Activated T-cell treated with anti-CD3 and anti-CD28 coated beads, Interleukin-2, amount 50 U/mL, for 72 hours (primary cell): Measurements from ENCODE around the gene EDRF1. TPM values are rescaled to one million over a fixed set of nuclear protein-coding genes. Genes with fewer than 3 reads are reported as not detected.
"Not testable (repeated sequence)": the region's sequence is repeated elsewhere in the genome, so short reads cannot be mapped to it uniquely, and the experiment has no call there.

Experiments
- ATAC-seq, 2 donors: fragments of 150-1000 bp; cut with Tn5 transposase; replicated peaks in 1 of 2; 2 replicates each; pipeline ENCODE4 v1.10.0; 2021; ENCODE audit warnings: moderate library complexity in 2 of 2, mild to moderate bottlenecking in 1 of 2
- DNase-seq, 2 donors: peaks; one replicate each; pipeline ENCODE4 v3.0.0; 2021 to 2022; ENCODE audit warnings: mixed read lengths in 1 of 2
- H3K27ac Mint-ChIP-seq: one replicate; pipeline ENCODE4 v1.8.0; 2022; ENCODE audit warnings: mild to moderate bottlenecking, moderate library complexity, mixed read lengths
- H3K27me3 Mint-ChIP-seq: one replicate; pipeline ENCODE4 v1.8.0; 2022; ENCODE audit warnings: low read depth, mixed read lengths
- H3K36me3 Mint-ChIP-seq, 2 donors: one replicate each; pipeline ENCODE4 v1.8.0; 2022; ENCODE audit warnings: mixed read lengths in 2 of 2, mild to moderate bottlenecking in 1 of 2; ENCODE audit not compliant: insufficient read depth in 2 of 2
- H3K4me1 Mint-ChIP-seq: one replicate; pipeline ENCODE4 v1.8.0; 2022; ENCODE audit warnings: low read depth, mixed read lengths
- H3K4me3 Mint-ChIP-seq, 2 donors: one replicate each; pipeline ENCODE4 v1.8.0; 2022; ENCODE audit warnings: mild to moderate bottlenecking in 2 of 2, mixed read lengths in 2 of 2, moderate library complexity in 2 of 2
- H3K9me3 Mint-ChIP-seq, 2 donors: one replicate each; pipeline ENCODE4 v1.8.0; 2022; ENCODE audit warnings: mixed read lengths in 2 of 2
- total RNA-seq, 2 donors: library from RNA; stranded (reverse); gene quantifications; one replicate each; pipeline ENCODE4 v1.2.3, GENCODE V29; 2022

The EDRF1 gene
- total RNA-seq, 2 donors from 2014 or later: 25.1 to 26.3 TPM

- Mint-ChIP-seq H3K36me3 (peaks cover 3 to 15% of the 10 kb centered on the region in 2 donors), H3K9me3 (peaks cover 7 to 11% of the 10 kb centered on the region in 2 donors)
- not testable (repeated sequence) for H3K27me3 Mint-ChIP-seq, ATAC-seq, H3K4me1 Mint-ChIP-seq, H3K4me3 Mint-ChIP-seq, DNase-seq, H3K27ac Mint-ChIP-seq
Measured at GRCh38 chr10:125714728-125715127, 4.8 kb upstream of the EDRF1 start.

GRCh38 chr10:125720002-125720382, 483 bp downstream of the EDRF1 start:
- DNase-seq: no peak
- Mint-ChIP-seq H3K36me3 (peaks cover 6 to 33% of the 10 kb centered on the region in 2 donors), H3K27ac (peak overlapping the region; percentile 83), H3K27me3 (no peaks in the 10 kb centered on the region), H3K4me3 (peak overlapping the region; percentile 86 to 97), H3K9me3 (peaks cover 0 to 2% of the 10 kb centered on the region in 2 donors), H3K4me1 (peaks cover 30% of the 10 kb centered on the region)
- no peak for ATAC-seq

- Mint-ChIP-seq H3K27me3 (no peaks in the 10 kb centered on the region), H3K4me3 (peak overlapping the region; percentile 68 to 97), H3K36me3 (peaks cover 6 to 40% of the 10 kb centered on the region in 2 donors), H3K4me1 (peaks cover 30% of the 10 kb centered on the region), H3K27ac (peak overlapping the region; percentile 22), H3K9me3 (peaks cover 0 to 2% of the 10 kb centered on the region in 2 donors)
- DNase-seq (no peak), ATAC-seq (no peak)
Measured at GRCh38 chr10:125721035-125721434, 1.5 kb downstream of the EDRF1 start.

GRCh38 chr10:125722811-125723210, 3.3 kb downstream of the EDRF1 start:
- Mint-ChIP-seq H3K27me3 (no peaks in the 10 kb centered on the region), H3K9me3 (no peaks in the 10 kb centered on the region), H3K27ac (peak overlapping the region; percentile 47), H3K4me1 (peaks cover 30% of the 10 kb centered on the region), H3K4me3 (peak overlapping the region in 1 of 2 donors; percentile 2), H3K36me3 (peaks cover 9 to 40% of the 10 kb centered on the region in 2 donors)
- DNase-seq (no peak), ATAC-seq (no peak)

- ATAC-seq (no peak), DNase-seq (no peak)
- no peaks in the 10 kb centered on the region for H3K27me3 Mint-ChIP-seq
- no peaks in the 10 kb centered on the region for H3K9me3 Mint-ChIP-seq
- H3K27ac Mint-ChIP-seq: no peak overlapping the region
- peaks cover 14 to 51% of the 10 kb centered on the region in 2 donors for H3K36me3 Mint-ChIP-seq
- no peak overlapping the region for H3K4me3 Mint-ChIP-seq
- peaks cover 18% of the 10 kb centered on the region for H3K4me1 Mint-ChIP-seq
Measured at GRCh38 chr10:125726914-125727313, 7.4 kb downstream of the EDRF1 start.

GRCh38 chr10:125727436-125727835, 7.9 kb downstream of the EDRF1 start:
- no peak for ATAC-seq
- Mint-ChIP-seq H3K4me1 (peaks cover 14% of the 10 kb centered on the region), H3K27ac (no peak overlapping the region), H3K27me3 (no peaks in the 10 kb centered on the region), H3K4me3 (no peak overlapping the region), H3K9me3 (no peaks in the 10 kb centered on the region), H3K36me3 (peaks cover 16 to 55% of the 10 kb centered on the region in 2 donors)
- no peak for DNase-seq

GRCh38 chr10:125734148-125734547, 14.6 kb downstream of the EDRF1 start:
- no peaks in the 10 kb centered on the region for H3K9me3 Mint-ChIP-seq
- no peak overlapping the region for H3K4me3 Mint-ChIP-seq
- no peak for ATAC-seq
- H3K4me1 Mint-ChIP-seq: peaks cover 2% of the 10 kb centered on the region
- peaks cover 12 to 53% of the 10 kb centered on the region in 2 donors for H3K36me3 Mint-ChIP-seq
- DNase-seq: no peak
- no peaks in the 10 kb centered on the region for H3K27me3 Mint-ChIP-seq
- H3K27ac Mint-ChIP-seq: no peak overlapping the region

- no peaks in the 10 kb centered on the region for H3K9me3 Mint-ChIP-seq
- H3K4me1 Mint-ChIP-seq: no peaks in the 10 kb centered on the region
- no peaks in the 10 kb centered on the region for H3K27me3 Mint-ChIP-seq
- no peak overlapping the region for H3K4me3 Mint-ChIP-seq
- DNase-seq: no peak
- ATAC-seq: no peak
- peak overlapping the region; percentile 44 for H3K27ac Mint-ChIP-seq
- H3K36me3 Mint-ChIP-seq: peaks cover 14 to 53% of the 10 kb centered on the region in 2 donors
Measured at GRCh38 chr10:125734823-125735222, 15.3 kb downstream of the EDRF1 start.

- Mint-ChIP-seq H3K36me3 (peaks cover 10 to 48% of the 10 kb centered on the region in 2 donors), H3K27me3 (no peaks in the 10 kb centered on the region), H3K27ac (peak overlapping the region; percentile 19), H3K4me3 (no peak overlapping the region), H3K4me1 (no peaks in the 10 kb centered on the region), H3K9me3 (no peaks in the 10 kb centered on the region)
- DNase-seq (no peak), ATAC-seq (no peak)
Measured at GRCh38 chr10:125738206-125738605, 18.7 kb downstream of the EDRF1 start.

- H3K36me3 Mint-ChIP-seq: peaks cover 23 to 55% of the 10 kb centered on the region in 2 donors
- DNase-seq (no peak), ATAC-seq (no peak)
- no peaks in the 10 kb centered on the region for H3K4me1 Mint-ChIP-seq
- no peak overlapping the region for H3K4me3 Mint-ChIP-seq
- H3K27me3 Mint-ChIP-seq: no peaks in the 10 kb centered on the region
- H3K9me3 Mint-ChIP-seq: no peaks in the 10 kb centered on the region
- peak overlapping the region; percentile 10 for H3K27ac Mint-ChIP-seq
Measured at GRCh38 chr10:125739994-125740679, 20.6 kb downstream of the EDRF1 start.

GRCh38 chr10:125742465-125742864, 23.0 kb downstream of the EDRF1 start:
- Mint-ChIP-seq H3K36me3 (peaks cover 19 to 51% of the 10 kb centered on the region in 2 donors), H3K27me3 (no peaks in the 10 kb centered on the region), H3K27ac (peak overlapping the region; percentile 61), H3K4me3 (no peak overlapping the region), H3K4me1 (no peaks in the 10 kb centered on the region), H3K9me3 (no peaks in the 10 kb centered on the region)
- DNase-seq (no peak), ATAC-seq (no peak)

GRCh38 chr10:125744909-125745308, 25.4 kb downstream of the EDRF1 start:
- H3K36me3 Mint-ChIP-seq: peaks cover 17 to 42% of the 10 kb centered on the region in 2 donors
- DNase-seq (no peak), ATAC-seq (no peak)
- H3K4me3 Mint-ChIP-seq: no peak overlapping the region
- H3K27ac Mint-ChIP-seq: no peak overlapping the region
- no peaks in the 10 kb centered on the region for H3K27me3 Mint-ChIP-seq
- H3K4me1 Mint-ChIP-seq: no peaks in the 10 kb centered on the region
- no peaks in the 10 kb centered on the region for H3K9me3 Mint-ChIP-seq

- Mint-ChIP-seq H3K36me3 (peaks cover 14 to 35% of the 10 kb centered on the region in 2 donors), H3K4me1 (peaks cover 4% of the 10 kb centered on the region), H3K27ac (no peak overlapping the region), H3K27me3 (no peaks in the 10 kb centered on the region), H3K9me3 (no peaks in the 10 kb centered on the region), H3K4me3 (no peak overlapping the region)
- DNase-seq (no peak), ATAC-seq (no peak)
Measured at GRCh38 chr10:125747417-125747816, 27.9 kb downstream of the EDRF1 start.

GRCh38 chr10:125756196-125756595, 36.7 kb downstream of the EDRF1 start:
- Mint-ChIP-seq H3K27me3 (no peaks in the 10 kb centered on the region), H3K36me3 (peaks cover 9 to 32% of the 10 kb centered on the region in 2 donors), H3K27ac (no peak overlapping the region), H3K4me1 (peaks cover 14% of the 10 kb centered on the region), H3K4me3 (no peak overlapping the region), H3K9me3 (no peaks in the 10 kb centered on the region)
- ATAC-seq: no peak
- DNase-seq: no peak
